Measurements from ENCODE around the gene DCST1.

- TF ChIP-seq CTCF (conservative IDR thresholded peaks at IDR 0.05): no peak
- TF ChIP-seq EZH2 (IDR thresholded peaks at IDR 0.05; ENCODE audit: low read depth): no peak
Measured at GRCh38 chr1:155034318-155035208, 939 bp downstream of the DCST1 start.
